ENCODE measurements around the gene HDAC7. TPM values are rescaled to one million over a fixed set of nuclear protein-coding genes. Genes with fewer than 3 reads are reported as not detected.
A peak's percentile ranks its signal among the peaks of the same experiment; 100 is the strongest.

Gene HDAC7
- total and polyA plus RNA-seq, 5 experiments from 2014 or later, result 10.2 to 165 (median 30.5) TPM

DNA sequence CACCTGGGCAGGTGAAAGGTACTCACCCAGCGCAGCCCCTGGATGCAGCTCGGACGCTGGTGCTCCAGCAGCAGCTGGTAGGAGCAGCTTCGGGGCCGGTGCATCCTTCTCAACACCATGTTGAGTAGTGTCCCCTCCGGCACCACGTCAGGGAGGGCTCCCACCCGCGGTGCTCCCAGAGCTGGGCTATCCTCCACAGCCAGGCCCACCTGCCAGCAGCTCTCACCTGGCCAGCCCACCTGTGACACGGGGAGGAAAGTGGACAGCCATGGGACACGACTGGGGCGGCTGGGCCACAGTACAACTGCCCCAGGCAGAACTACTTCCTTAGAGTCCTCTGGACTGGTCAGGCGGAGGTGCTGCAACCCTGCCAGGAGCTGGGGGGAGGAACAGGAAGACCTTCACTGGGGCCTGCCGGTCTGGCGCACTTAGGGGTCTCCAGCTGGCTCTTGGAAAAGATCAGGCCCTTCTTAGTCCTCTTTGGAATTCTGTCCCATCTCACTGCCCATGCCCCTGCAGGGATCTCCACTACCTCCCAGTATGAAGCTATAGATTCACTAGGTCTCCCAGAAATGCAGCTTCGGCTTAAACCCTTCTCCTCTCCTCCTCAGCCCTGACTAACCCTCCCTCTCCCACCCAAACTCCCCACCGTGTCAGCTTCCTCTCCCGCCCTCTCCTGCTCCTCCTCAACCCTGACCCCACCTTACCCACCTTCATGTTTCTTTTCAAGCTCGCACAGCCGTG lies 61.7 kb downstream of the HDAC7 start:
- Mint-ChIP-seq H3K4me3 (peak overlapping the region; percentile 66 to 83 (median 75)), H3K36me3 (no peaks in the 10 kb centered on the region), H3K27me3 (no peaks in the 10 kb centered on the region), H3K27ac (peak overlapping the region in 6 of 10 donors; percentile 1 to 73 (median 30)), H3K9me3 (no peaks in the 10 kb centered on the region), H3K4me1 (peaks cover 8 to 48% (median 33%) of the 10 kb centered on the region in 4 donors)
- ATAC-seq (peak in 1 of 2 donors; percentile 26), DNase-seq (no peak)
- POLR2A ChIA-PET, result interaction anchor here (0.6 to 4.2 kb wide), 7 partner anchors 10 to 60 kb away, joined by 3 to 22 read pairs (median 4); partner anchors contain the start of gene SLC48A1

DNA sequence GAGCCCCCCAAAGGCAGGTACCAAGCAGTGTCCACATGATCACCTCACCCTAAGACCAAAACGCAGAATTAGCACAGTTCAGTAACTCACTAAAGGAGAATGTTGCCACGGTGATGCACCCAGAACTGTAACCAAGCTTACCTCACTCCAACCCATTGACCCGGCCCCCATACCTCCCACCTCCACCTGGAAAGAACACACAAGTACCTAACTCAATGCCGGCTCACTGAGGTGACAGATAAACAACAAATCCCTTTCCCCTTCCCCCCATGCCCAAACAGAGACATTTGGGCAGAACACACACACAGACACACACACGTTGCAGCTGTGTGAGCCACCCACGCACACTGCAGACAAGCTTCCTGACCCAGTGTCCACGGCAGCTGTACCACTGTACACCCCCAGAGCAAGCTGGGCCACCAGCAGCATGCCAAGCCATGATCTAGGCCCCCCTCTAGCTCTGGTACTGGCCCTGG lies 62.3 kb downstream of the HDAC7 start:
- ATAC-seq (peak in 1 of 2 donors; percentile 27), DNase-seq (no peak)
- H3K27me3 Mint-ChIP-seq, result no peaks in the 10 kb centered on the region
- no peaks in the 10 kb centered on the region for H3K36me3 Mint-ChIP-seq
- H3K4me3 Mint-ChIP-seq, result peak overlapping the region in 8 of 10 donors; percentile 16 to 82 (median 25)
- POLR2A ChIA-PET, result interaction anchor here (0.6 to 4.2 kb wide), 5 partner anchors 13 to 61 kb away, joined by 3 to 22 read pairs (median 4); partner anchors contain the start of gene SLC48A1
- H3K9me3 Mint-ChIP-seq, result no peaks in the 10 kb centered on the region
- peak overlapping the region in 6 of 10 donors; percentile 48 to 87 (median 58) for H3K27ac Mint-ChIP-seq
- H3K4me1 Mint-ChIP-seq, result peaks cover 8 to 48% (median 33%) of the 10 kb centered on the region in 4 donors

DNA sequence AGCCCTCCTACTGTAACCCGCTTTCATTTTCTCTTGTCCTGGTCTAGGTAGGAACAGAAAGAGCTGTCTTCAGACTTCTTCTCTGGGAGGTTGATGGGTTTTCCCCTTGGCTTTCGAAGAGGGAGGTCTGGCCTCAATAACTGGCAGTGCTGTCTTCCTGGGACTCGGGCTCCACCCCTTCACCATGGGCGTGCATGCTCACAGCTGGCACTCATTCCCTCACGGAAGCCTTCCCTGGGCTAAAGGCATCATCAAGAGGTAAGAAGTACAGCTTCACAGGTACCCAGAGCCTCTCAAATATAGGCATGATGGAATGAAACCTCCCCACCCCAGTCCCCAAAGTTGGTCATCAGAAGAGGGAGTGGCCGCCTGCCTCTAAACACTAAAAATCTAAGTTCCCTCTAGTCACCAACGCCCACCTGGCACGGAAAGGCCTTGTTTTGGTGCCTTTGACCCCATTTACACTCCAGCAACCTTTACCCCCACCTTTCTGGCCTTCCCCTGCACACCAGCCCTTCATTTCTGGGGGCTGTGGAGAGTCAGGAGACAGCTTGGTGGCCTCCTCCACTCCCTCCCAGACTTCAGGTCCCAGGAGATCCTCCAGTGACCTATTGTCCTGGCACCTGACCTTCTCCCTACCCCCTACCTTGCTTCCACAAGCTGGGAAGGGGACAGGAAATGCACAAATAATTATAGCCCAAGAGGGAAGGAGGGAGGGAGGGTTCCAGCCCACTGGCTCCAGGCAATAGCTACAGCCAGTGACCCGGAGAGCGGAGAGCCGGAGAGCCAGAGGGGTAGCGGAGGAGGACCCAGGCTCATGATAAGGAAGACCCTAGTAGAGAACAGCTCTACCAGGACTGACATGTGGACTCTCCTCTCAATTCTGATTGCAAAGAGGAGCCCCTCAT lies 63.8 kb downstream of the HDAC7 start:
- Mint-ChIP-seq H3K4me1 (peaks cover 8 to 48% (median 32%) of the 10 kb centered on the region in 4 donors), H3K4me3 (peak overlapping the region in 1 of 10 donors; percentile 24), H3K27ac (peak overlapping the region in 3 of 10 donors; percentile 51 to 62 (median 51)), H3K9me3 (no peaks in the 10 kb centered on the region), H3K27me3 (no peaks in the 10 kb centered on the region), H3K36me3 (no peaks in the 10 kb centered on the region)
- POLR2A ChIA-PET, result interaction anchor here (0.7 to 3.2 kb wide), 2 partner anchors 14 to 99 kb away, joined by 3 to 13 read pairs; no protein-coding TSS in a partner anchor
- DNase-seq, result no peak
- ATAC-seq, result no peak

- Mint-ChIP-seq H3K9me3 (no peaks in the 10 kb centered on the region), H3K36me3 (no peaks in the 10 kb centered on the region), H3K27me3 (peaks cover 0 to 2% (median 0%) of the 10 kb centered on the region in 5 donors), H3K4me1 (peaks cover 8 to 48% (median 30%) of the 10 kb centered on the region in 4 donors), H3K27ac (no peak overlapping the region), H3K4me3 (no peak overlapping the region)
- POLR2A ChIA-PET, result interaction anchor here (3.2 kb wide), 1 partner anchor 13 kb away, joined by 13 read pairs; no protein-coding TSS in a partner anchor
- DNase-seq (no peak), ATAC-seq (no peak)
These were observed 64.8 kb downstream of the HDAC7 start for GRCh38 chr12:47754881-47755280.

GRCh38 chr12:47754126-47754525 lies 65.6 kb downstream of the HDAC7 start:
- H3K4me1 Mint-ChIP-seq, result peaks cover 8 to 43% (median 28%) of the 10 kb centered on the region in 4 donors
- no peak overlapping the region for H3K4me3 Mint-ChIP-seq
- H3K36me3 Mint-ChIP-seq, result no peaks in the 10 kb centered on the region
- ATAC-seq, result no peak
- no peak for DNase-seq
- peaks cover 0 to 4% (median 0%) of the 10 kb centered on the region in 5 donors for H3K27me3 Mint-ChIP-seq
- POLR2A ChIA-PET, result interaction anchor here (0.6 to 3.2 kb wide), 3 partner anchors 12 to 80 kb away, joined by 3 to 13 read pairs (median 4); no protein-coding TSS in a partner anchor
- H3K27ac Mint-ChIP-seq, result no peak overlapping the region
- H3K9me3 Mint-ChIP-seq, result no peaks in the 10 kb centered on the region

GRCh38 chr12:47753021-47754001 lies 66.4 kb downstream of the HDAC7 start:
- H3K4me1 Mint-ChIP-seq, result peaks cover 8 to 39% (median 23%) of the 10 kb centered on the region in 4 donors
- no peaks in the 10 kb centered on the region for H3K9me3 Mint-ChIP-seq
- DNase-seq (no peak), ATAC-seq (no peak)
- no peaks in the 10 kb centered on the region for H3K36me3 Mint-ChIP-seq
- H3K27ac Mint-ChIP-seq, result peak overlapping the region in 3 of 10 donors; percentile 37 to 58 (median 41)
- H3K4me3 Mint-ChIP-seq, result no peak overlapping the region
- H3K27me3 Mint-ChIP-seq, result peaks cover 0 to 4% (median 0%) of the 10 kb centered on the region in 5 donors
- POLR2A ChIA-PET, result interaction anchor here (0.6 to 3.2 kb wide), 3 partner anchors 11 to 79 kb away, joined by 3 to 13 read pairs (median 4); no protein-coding TSS in a partner anchor

DNA sequence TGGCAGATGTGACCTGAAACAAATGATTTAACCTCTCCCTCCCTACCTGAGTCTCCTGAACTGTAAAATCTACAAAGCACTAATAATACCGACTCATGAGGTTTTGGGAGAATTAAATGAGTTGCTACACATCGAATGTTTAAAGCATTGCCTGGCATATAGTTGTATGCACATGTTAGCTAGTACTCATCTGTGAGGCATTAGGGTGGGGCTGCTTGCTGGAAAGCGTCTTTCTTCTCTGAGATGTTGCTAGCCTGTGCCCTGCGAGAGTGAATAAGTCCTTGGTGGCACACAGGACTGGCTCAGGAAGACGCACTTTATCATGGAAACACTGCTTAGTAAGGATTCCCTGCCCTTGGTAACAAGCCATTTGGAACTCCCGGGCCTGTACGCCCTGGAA lies 67.2 kb downstream of the HDAC7 start:
- H3K4me3 Mint-ChIP-seq, result no peak overlapping the region
- peaks cover 0 to 4% (median 0%) of the 10 kb centered on the region in 5 donors for H3K27me3 Mint-ChIP-seq
- ATAC-seq, result no peak
- peak overlapping the region in 3 of 10 donors; percentile 37 to 58 (median 41) for H3K27ac Mint-ChIP-seq
- DNase-seq, result no peak
- POLR2A ChIA-PET, result no interaction called here
- no peaks in the 10 kb centered on the region for H3K36me3 Mint-ChIP-seq
- H3K9me3 Mint-ChIP-seq, result no peaks in the 10 kb centered on the region
- peaks cover 7 to 35% (median 16%) of the 10 kb centered on the region in 4 donors for H3K4me1 Mint-ChIP-seq

DNA sequence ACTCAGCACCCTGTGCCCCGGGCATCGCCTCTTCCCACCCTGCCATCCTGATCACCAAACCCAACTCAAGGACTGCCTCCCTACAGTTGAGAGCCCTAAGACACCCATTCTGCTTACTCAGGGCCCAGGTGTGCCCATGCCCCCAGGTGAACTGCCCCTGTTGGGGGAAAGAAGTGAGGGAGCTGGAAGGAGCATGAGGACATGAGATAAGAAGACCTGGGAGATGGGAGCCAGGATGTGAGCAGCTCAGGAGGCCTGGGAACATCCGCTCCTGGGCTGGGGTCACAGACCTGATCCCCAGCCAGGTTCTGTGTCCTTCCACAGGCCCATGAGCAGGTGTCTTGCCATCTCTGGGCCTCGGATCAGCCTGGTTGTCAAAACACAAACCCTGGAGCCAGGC lies 67.6 kb downstream of the HDAC7 start:
- no peak overlapping the region for H3K4me3 Mint-ChIP-seq
- H3K36me3 Mint-ChIP-seq, result no peaks in the 10 kb centered on the region
- POLR2A ChIA-PET, result no interaction called here
- ATAC-seq (no peak), DNase-seq (no peak)
- H3K4me1 Mint-ChIP-seq, result peaks cover 3 to 34% (median 11%) of the 10 kb centered on the region in 4 donors
- H3K27ac Mint-ChIP-seq, result no peak overlapping the region
- H3K27me3 Mint-ChIP-seq, result peaks cover 0 to 4% (median 0%) of the 10 kb centered on the region in 5 donors
- H3K9me3 Mint-ChIP-seq, result no peaks in the 10 kb centered on the region

DNA sequence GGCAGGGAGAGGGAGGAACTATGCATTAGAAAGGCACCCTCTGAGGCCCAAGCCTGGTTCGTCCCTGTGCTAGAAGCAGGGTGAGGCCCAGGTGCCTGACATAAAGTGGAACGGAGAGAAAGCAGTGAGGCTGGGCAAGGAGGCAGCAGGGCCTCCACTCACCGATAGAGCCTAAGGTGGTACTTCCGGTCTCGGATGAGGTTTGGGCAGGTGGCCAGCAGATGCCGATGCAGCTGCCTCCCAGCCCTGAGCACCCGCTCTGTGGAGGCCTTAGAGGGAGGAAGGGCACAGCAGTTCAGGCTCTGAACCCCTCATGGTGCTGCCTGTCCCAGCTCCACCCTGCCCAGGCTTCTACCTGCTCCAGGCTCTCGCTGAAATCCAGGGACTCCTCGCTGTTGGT lies 68.1 kb downstream of the HDAC7 start:
- Mint-ChIP-seq H3K36me3 (no peaks in the 10 kb centered on the region), H3K27me3 (peaks cover 0 to 4% (median 0%) of the 10 kb centered on the region in 5 donors), H3K4me1 (peaks cover 2 to 34% (median 10%) of the 10 kb centered on the region in 4 donors), H3K27ac (peak overlapping the region in 1 of 10 donors; percentile 67), H3K9me3 (no peaks in the 10 kb centered on the region), H3K4me3 (no peak overlapping the region)
- POLR2A ChIA-PET, result no interaction called here
- ATAC-seq, result no peak
- no peak for DNase-seq

DNA sequence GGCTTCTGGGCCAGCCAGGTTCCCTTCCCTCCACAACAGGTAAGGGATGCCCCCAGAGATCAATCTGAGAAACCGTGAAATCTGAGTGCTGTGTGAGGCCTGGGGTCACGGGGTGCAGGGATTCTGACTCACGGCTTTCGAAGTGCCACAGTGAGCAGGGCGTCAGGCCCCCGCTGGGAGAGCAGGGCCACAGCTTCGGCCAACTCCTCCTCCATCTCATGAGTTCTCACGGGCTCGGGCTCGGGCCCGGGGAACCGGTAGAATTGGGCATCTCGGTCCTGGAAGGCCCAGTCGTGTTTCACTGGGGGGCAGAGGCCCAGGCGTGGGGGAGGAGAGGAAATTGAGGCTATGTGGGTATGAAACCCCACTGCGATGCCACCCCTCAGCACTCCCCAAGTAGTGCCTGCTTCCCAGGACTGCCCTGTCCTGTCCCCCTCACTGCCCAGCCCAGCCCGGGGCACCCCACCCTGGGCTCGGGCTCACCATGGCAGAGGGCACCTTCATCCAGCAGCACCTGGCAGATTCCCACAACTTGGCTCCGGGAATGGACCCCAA lies 68.7 kb downstream of the HDAC7 start:
- Mint-ChIP-seq H3K27ac (no peak overlapping the region), H3K9me3 (no peaks in the 10 kb centered on the region), H3K27me3 (peaks cover 0 to 4% (median 0%) of the 10 kb centered on the region in 5 donors), H3K36me3 (no peaks in the 10 kb centered on the region), H3K4me3 (no peak overlapping the region), H3K4me1 (peaks cover 2 to 30% (median 7%) of the 10 kb centered on the region in 4 donors)
- POLR2A ChIA-PET, result no interaction called here
- DNase-seq (no peak), ATAC-seq (no peak)

GRCh38 chr12:47750229-47750798 lies 69.4 kb downstream of the HDAC7 start:
- no peaks in the 10 kb centered on the region for H3K9me3 Mint-ChIP-seq
- peaks cover 2 to 24% (median 2%) of the 10 kb centered on the region in 4 donors for H3K4me1 Mint-ChIP-seq
- peaks cover 0 to 4% (median 0%) of the 10 kb centered on the region in 5 donors for H3K27me3 Mint-ChIP-seq
- H3K4me3 Mint-ChIP-seq, result no peak overlapping the region
- ATAC-seq (no peak), DNase-seq (no peak)
- H3K36me3 Mint-ChIP-seq, result no peaks in the 10 kb centered on the region
- H3K27ac Mint-ChIP-seq, result peak overlapping the region in 1 of 10 donors; percentile 41
- POLR2A ChIA-PET, result interaction anchor here (0.7 kb wide), 1 partner anchor 20 kb away, joined by 3 read pairs; no protein-coding TSS in a partner anchor
